DMS 273 (cell line): ENCODE results near the gene ANO10.
"Not testable (repeated sequence)": the region's sequence is repeated elsewhere in the genome, so short reads cannot be mapped to it uniquely, and the experiment has no call there.

ENCODE experiments used
- DNase-seq: peaks from one replicate; lab custom pipeline; 2025; ENCODE audit not compliant: unreplicated experiment; lab: John Stamatoyannopoulos, UW

The ANO10 gene

GRCh38 chr3:43379343-43379742 is 242.5 kb downstream of the ANO10 start:
- no peak for DNase-seq

DNA sequence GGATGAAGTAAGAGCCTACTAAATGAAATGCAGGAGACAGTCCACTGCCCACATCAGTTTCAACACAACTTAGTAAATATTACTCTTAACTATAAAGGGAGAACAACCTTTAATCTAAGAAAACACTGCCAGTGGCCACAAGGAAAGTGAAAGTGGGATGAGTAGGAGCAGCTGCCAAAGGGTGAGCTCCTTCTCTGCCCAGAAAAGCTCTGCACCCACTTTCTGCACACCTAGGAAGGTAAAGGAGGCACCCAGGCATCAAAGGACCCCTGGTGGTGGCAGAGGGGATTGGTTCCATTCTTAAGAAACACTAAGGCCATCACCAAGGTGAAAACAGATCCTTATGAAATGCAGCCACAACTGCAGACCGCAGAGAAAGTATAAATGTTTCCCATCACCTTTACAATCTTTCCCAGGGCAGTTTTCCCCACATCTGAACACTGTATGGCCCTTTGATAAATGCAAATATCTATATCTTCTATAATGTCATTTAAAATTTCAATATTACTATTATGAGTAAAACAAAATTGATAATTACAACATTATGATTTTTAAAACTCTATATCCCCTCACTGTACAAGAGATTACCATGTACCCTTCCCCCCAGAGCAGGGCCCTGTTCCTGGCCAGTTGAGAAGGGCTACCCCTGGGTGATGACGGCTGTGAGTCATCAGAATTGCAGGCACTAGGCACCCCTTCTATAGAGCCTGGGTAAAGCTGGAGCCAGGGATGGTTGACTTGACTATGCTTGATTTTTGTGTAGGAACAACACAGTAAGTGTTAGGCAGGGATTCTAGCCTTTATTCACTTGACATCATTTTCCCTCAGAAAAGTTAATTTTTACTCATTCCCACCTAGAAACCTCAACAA is 243.5 kb downstream of the ANO10 start:
- peak; percentile 69 for DNase-seq

DNA sequence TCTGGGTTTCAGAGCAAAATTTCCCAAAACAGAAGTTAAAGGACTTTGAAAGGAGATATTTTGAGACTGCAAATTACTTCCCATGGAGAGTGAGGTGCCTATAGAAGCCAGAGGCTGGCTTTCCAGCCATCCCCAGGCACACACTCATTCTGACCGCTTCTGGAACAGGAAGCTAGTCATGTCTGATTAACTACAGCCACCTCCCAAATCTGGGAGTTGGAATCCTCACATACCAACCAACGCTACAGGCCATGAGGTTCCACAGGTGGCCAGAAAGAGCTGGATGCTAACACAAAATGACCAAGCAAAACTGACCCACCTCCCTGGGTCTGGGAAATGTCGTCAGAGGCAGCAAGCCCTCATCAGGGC is 248.3 kb downstream of the ANO10 start:
- DNase-seq: no peak

- DNase-seq: no peak
Measured at GRCh38 chr3:43372809-43373559, 248.8 kb downstream of the ANO10 start.

DNA sequence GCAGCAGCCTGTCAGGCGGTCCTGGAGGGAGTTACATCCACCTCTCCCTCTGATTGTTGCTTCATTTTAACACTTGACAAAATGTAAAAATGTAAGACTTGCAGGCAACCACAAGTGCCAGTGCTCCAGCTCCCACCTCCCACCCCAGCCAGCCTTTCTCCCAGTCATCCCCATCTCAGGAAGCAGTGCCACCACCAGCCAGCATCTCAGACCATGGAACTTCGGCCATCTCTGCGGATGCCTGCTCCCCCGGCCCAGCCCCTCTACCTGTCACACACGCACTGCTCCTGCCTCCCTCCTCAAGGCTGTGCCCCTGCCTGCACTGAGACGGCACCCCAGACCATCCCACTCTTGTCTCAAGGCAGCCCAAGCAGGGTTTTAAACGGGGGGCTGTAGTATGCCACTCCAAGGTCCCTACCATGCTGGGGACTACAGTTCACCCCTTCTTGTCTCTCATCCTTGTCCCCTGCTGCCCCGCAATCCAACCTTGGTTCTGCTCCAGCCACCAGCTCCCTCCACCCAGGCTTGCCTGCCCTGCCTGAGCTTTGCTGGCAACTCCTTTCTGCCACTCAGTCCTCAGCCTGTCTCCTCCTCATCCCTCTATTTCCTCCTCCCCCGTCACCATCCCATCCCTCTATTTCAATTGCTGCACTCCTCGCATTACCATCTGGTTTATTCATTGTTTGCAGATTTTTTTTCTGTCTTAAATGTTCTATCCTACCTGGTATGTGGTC is 249.6 kb downstream of the ANO10 start:
- no peak for DNase-seq

DNA sequence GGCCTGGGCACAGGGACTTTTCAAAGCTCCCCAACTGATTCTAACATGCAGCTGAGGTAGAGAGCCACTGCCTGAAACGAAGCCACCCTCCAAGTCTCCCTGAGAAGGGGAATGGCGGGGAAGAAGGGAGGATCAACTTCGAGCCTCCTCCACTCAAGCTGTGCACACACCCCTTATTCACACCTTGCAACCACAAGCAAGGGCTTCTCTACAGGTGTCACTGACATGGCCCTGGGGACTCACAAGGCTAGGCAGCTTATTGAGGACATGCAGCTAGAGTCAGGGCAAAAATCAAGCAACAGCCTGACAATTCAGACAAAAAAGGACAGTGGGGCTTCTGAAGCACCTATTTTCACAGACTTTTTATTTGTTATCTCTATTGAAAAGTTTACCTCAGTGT is 250.3 kb downstream of the ANO10 start:
- DNase-seq: no peak

GRCh38 chr3:43370293-43370980 is 251.4 kb downstream of the ANO10 start:
- DNase-seq: no peak

- DNase-seq: no peak
Measured at GRCh38 chr3:43369404-43370292, 252.2 kb downstream of the ANO10 start.

- no peak for DNase-seq
Measured at GRCh38 chr3:43366885-43367284, 254.9 kb downstream of the ANO10 start.

- DNase-seq: peak; percentile 29
Measured at GRCh38 chr3:43366481-43366880, 255.3 kb downstream of the ANO10 start.

- no peak for DNase-seq
Measured at GRCh38 chr3:43365601-43366305, 256.1 kb downstream of the ANO10 start.

DNA sequence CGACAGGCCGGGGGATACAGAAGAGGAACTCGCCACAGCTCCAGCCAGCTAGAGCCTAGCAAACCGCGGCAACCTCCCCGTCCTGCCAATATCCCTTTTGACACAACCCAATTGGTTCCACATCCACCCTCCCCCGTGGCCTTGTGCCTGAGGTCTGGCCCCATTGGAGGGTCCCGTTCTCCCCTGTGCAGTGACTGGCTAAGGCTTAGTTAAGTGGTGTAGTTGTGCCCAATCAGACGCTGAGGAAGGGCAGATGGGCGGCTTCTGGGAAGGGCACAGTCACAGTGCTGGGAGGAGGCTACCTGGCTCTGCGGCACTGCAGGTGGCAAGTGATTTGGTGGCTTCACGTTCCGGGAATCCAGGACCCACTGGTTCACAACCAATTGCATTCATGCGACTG is 256.9 kb downstream of the ANO10 start:
- no peak for DNase-seq

DNA sequence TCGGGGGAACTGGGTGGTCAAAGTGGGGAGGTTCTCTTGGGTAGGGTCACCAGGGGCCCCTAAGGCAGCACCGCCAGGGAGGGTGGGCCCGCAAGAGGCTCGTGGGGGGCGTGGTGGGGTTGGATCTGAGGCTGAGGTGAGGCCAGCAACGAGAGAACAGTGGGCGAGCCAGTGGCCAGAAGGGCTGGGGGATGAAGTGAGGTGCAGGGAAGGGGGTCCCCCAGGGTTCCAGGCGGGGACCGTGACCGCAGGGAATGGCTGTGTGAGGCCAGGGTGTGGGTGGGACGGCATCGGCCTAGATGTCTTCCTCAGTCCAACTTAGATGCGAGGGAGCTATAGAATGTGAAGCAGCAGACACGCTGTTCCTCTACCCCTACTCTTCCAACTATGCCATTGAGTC is 257.3 kb downstream of the ANO10 start:
- no peak for DNase-seq

DNA sequence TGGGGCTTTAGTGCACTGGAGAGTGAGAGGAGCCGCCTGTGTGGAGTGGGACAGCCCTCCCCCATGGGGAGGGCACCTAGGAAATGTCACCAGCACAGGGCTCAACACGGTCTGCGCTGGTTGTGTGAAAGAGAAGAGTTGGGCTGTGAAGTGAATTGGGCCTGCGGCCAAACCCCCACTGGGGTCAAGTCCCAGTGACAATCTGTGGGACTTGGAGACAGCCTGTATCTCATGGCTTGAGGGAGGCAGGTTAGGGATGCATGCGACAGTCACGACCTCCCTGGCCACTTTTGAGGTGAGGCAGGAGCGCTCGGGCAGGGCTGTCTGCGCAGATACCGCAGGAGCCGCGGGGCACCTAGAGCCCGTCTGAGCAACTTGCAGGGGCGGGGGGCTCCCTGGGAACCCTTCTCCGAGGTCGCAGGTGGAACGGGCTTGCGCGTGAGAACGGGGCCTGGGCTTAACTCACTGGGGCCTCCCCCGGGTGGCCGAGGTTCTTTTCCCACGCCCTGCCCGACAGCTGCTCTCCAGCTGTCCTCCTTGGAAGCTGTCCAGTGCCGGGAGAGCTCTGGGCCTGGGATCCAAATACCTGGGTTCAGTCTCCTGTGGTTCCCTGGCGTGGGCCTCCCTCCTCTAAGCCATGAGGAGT is 258.1 kb downstream of the ANO10 start:
- peak; percentile 71 for DNase-seq

GRCh38 chr3:43362961-43363360 is 258.9 kb downstream of the ANO10 start:
- DNase-seq: no peak

DNA sequence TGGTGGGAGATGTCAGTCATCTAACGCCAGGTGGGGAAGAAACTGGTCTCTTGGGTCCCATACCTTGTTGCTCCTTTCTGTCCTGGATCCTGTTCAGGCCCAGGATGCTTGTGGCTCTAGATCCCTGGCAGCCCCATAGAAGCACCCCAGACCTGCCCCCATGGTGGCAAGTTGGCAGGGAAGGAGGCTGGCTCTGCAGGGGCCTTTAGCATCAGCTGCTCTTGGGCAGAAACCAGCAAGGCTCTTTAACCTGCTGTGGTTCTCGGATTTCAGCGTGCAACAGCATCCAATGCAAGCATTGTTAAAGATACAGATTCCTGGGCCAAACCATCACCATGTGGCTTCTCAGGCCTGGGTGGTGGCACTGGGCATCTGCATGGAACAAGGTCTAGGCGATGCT is 259.6 kb downstream of the ANO10 start:
- DNase-seq: no peak

DNA sequence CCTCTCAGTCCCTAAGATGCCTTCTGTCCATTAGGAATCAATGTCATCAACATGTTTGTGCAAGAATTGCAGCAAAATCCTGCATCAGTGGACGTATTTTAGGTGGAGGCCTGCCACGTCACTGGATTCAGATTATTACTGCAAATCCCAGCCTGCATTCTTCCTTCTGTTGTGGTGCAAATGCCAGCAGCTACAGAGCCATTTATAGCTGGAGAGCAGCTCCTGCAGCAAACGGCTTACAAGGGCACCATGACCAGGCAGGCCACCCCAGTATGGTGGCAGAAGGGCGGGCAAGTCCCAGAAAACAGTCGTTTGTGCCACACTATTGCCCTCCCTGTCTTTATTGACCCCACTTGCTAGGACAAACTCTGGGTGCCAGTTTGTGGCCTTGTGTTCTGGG is 260.7 kb downstream of the ANO10 start:
- DNase-seq: no peak

DNA sequence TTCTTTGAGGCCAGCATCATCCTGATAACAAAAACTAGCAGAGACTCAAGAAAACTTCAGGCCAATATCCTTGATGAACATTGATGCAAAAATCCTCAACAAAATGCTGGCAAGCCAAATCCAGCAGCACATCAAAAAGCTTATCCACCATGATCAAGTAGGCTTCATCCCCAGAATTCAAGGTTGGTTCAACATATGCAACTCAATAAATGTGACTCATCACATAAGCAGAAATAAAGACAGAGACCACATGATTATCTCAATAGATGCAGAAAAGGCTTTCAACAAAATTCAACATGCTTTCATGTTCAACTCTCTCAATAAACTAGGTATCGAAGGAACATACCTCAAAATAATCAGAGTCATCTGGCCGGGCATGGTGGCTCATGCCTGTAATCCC is 265.8 kb downstream of the ANO10 start:
- DNase-seq: not testable (repeated sequence)
